ENCODE data around the gene CPS1.

Gene CPS1

GRCh38 chr2:210655229-210655975 is 99.0 kb downstream of the CPS1 start:
- Mint-ChIP-seq H3K9me3 (peaks cover 6% of the 10 kb centered on the region), H3K4me1 (no peaks in the 10 kb centered on the region), H3K27me3 (no peaks in the 10 kb centered on the region), H3K4me3 (no peak overlapping the region), H3K27ac (no peak overlapping the region), H3K36me3 (no peaks in the 10 kb centered on the region)
- ATAC-seq (ENCODE audit: low read depth) (no peak), DNase-seq (ENCODE audit: low spot score in 2 of 2) (no peak)

GRCh38 chr2:210657874-210658273 is 101.5 kb downstream of the CPS1 start:
- ATAC-seq (ENCODE audit: low read depth) (no peak), DNase-seq (ENCODE audit: low spot score in 2 of 2) (no peak)
- H3K36me3 Mint-ChIP-seq = no peaks in the 10 kb centered on the region
- no peak overlapping the region for H3K4me3 Mint-ChIP-seq
- H3K9me3 Mint-ChIP-seq = peaks cover 7% of the 10 kb centered on the region
- no peak overlapping the region for H3K27ac Mint-ChIP-seq
- H3K4me1 Mint-ChIP-seq = no peaks in the 10 kb centered on the region
- no peaks in the 10 kb centered on the region for H3K27me3 Mint-ChIP-seq

GRCh38 chr2:210660751-210661150 is 104.4 kb downstream of the CPS1 start:
- Mint-ChIP-seq H3K4me3 (no peak overlapping the region), H3K9me3 (peaks cover 7% of the 10 kb centered on the region), H3K36me3 (no peaks in the 10 kb centered on the region), H3K4me1 (no peaks in the 10 kb centered on the region), H3K27me3 (no peaks in the 10 kb centered on the region), H3K27ac (no peak overlapping the region)
- ATAC-seq (ENCODE audit: low read depth) = no peak
- no peak for DNase-seq (ENCODE audit: low spot score in 2 of 2)

- H3K4me3 Mint-ChIP-seq = no peak overlapping the region
- no peak for DNase-seq (ENCODE audit: low spot score in 2 of 2)
- no peak for ATAC-seq (ENCODE audit: low read depth)
- no peaks in the 10 kb centered on the region for H3K27me3 Mint-ChIP-seq
- no peaks in the 10 kb centered on the region for H3K4me1 Mint-ChIP-seq
- no peaks in the 10 kb centered on the region for H3K36me3 Mint-ChIP-seq
- H3K27ac Mint-ChIP-seq = no peak overlapping the region
- H3K9me3 Mint-ChIP-seq = peaks cover 7% of the 10 kb centered on the region
Observed at GRCh38 chr2:210662560-210662959, 106.2 kb downstream of the CPS1 start.

GRCh38 chr2:210663631-210664089 is 107.3 kb downstream of the CPS1 start:
- H3K27me3 Mint-ChIP-seq = no peaks in the 10 kb centered on the region
- no peak overlapping the region for H3K27ac Mint-ChIP-seq
- no peak overlapping the region for H3K4me3 Mint-ChIP-seq
- H3K9me3 Mint-ChIP-seq = peaks cover 7% of the 10 kb centered on the region
- ATAC-seq (ENCODE audit: low read depth) (no peak), DNase-seq (ENCODE audit: low spot score in 2 of 2) (no peak)
- no peaks in the 10 kb centered on the region for H3K4me1 Mint-ChIP-seq
- H3K36me3 Mint-ChIP-seq = no peaks in the 10 kb centered on the region

GRCh38 chr2:210667711-210668110 is 111.3 kb downstream of the CPS1 start:
- Mint-ChIP-seq H3K4me1 (no peaks in the 10 kb centered on the region), H3K36me3 (no peaks in the 10 kb centered on the region), H3K27me3 (no peaks in the 10 kb centered on the region), H3K27ac (no peak overlapping the region), H3K4me3 (no peak overlapping the region), H3K9me3 (no peaks in the 10 kb centered on the region)
- DNase-seq (ENCODE audit: low spot score in 2 of 2) (no peak), ATAC-seq (ENCODE audit: low read depth) (no peak)

- Mint-ChIP-seq H3K36me3 (no peaks in the 10 kb centered on the region), H3K4me1 (no peaks in the 10 kb centered on the region), H3K4me3 (no peak overlapping the region), H3K27me3 (no peaks in the 10 kb centered on the region), H3K9me3 (no peaks in the 10 kb centered on the region), H3K27ac (no peak overlapping the region)
- no peak for DNase-seq (ENCODE audit: low spot score in 2 of 2)
- ATAC-seq (ENCODE audit: low read depth) = no peak
Observed at GRCh38 chr2:210671065-210671464, 114.7 kb downstream of the CPS1 start.

GRCh38 chr2:210673117-210673516 is 116.7 kb downstream of the CPS1 start:
- Mint-ChIP-seq H3K9me3 (no peaks in the 10 kb centered on the region), H3K4me1 (no peaks in the 10 kb centered on the region), H3K4me3 (no peak overlapping the region), H3K27me3 (no peaks in the 10 kb centered on the region), H3K27ac (no peak overlapping the region), H3K36me3 (no peaks in the 10 kb centered on the region)
- DNase-seq (ENCODE audit: low spot score in 2 of 2) = no peak
- ATAC-seq (ENCODE audit: low read depth) = no peak

- no peaks in the 10 kb centered on the region for H3K36me3 Mint-ChIP-seq
- peaks cover 2% of the 10 kb centered on the region for H3K27me3 Mint-ChIP-seq
Observed at GRCh38 chr2:210676067-210676466, 119.7 kb downstream of the CPS1 start.

GRCh38 chr2:210681491-210681890 is 125.1 kb downstream of the CPS1 start:
- Mint-ChIP-seq H3K27me3 (peaks cover 2% of the 10 kb centered on the region), H3K4me1 (no peaks in the 10 kb centered on the region), H3K27ac (no peak overlapping the region), H3K36me3 (no peaks in the 10 kb centered on the region), H3K9me3 (peaks cover 2% of the 10 kb centered on the region), H3K4me3 (no peak overlapping the region)
- DNase-seq (ENCODE audit: low spot score in 2 of 2) (no peak), ATAC-seq (ENCODE audit: low read depth) (no peak)

More at GRCh38 chr2:210676067-210676466, 119.7 kb downstream of the CPS1 start:
- DNase-seq (ENCODE audit: low spot score in 2 of 2) (no peak), ATAC-seq (ENCODE audit: low read depth) (no peak)
- Mint-ChIP-seq H3K4me1 (no peaks in the 10 kb centered on the region), H3K4me3 (no peak overlapping the region), H3K9me3 (no peaks in the 10 kb centered on the region), H3K27ac (no peak overlapping the region)

GRCh38 chr2:210686401-210686800 is 130.0 kb downstream of the CPS1 start:
- ATAC-seq (ENCODE audit: low read depth) = no peak
- Mint-ChIP-seq H3K27me3 (no peaks in the 10 kb centered on the region), H3K27ac (no peak overlapping the region), H3K36me3 (no peaks in the 10 kb centered on the region), H3K4me1 (no peaks in the 10 kb centered on the region), H3K4me3 (no peak overlapping the region), H3K9me3 (peaks cover 2% of the 10 kb centered on the region)
- DNase-seq (ENCODE audit: low spot score in 2 of 2) = no peak

GRCh38 chr2:210687786-210688470 is 131.5 kb downstream of the CPS1 start:
- H3K27me3 Mint-ChIP-seq = no peaks in the 10 kb centered on the region
- H3K4me1 Mint-ChIP-seq = no peaks in the 10 kb centered on the region
- H3K36me3 Mint-ChIP-seq = no peaks in the 10 kb centered on the region
- H3K27ac Mint-ChIP-seq = no peak overlapping the region
- no peak overlapping the region for H3K4me3 Mint-ChIP-seq
- peaks cover 4% of the 10 kb centered on the region for H3K9me3 Mint-ChIP-seq
- no peak for DNase-seq (ENCODE audit: low spot score in 2 of 2)
- ATAC-seq (ENCODE audit: low read depth) = no peak

GRCh38 chr2:210707900-210708299 is 151.5 kb downstream of the CPS1 start:
- no peak overlapping the region for H3K4me3 Mint-ChIP-seq
- no peaks in the 10 kb centered on the region for H3K4me1 Mint-ChIP-seq
- H3K9me3 Mint-ChIP-seq = peaks cover 2% of the 10 kb centered on the region
- ATAC-seq (ENCODE audit: low read depth) (no peak), DNase-seq (ENCODE audit: low spot score in 2 of 2) (no peak)
- H3K36me3 Mint-ChIP-seq = no peaks in the 10 kb centered on the region
- H3K27ac Mint-ChIP-seq = no peak overlapping the region
- H3K27me3 Mint-ChIP-seq = no peaks in the 10 kb centered on the region

- H3K4me1 Mint-ChIP-seq = no peaks in the 10 kb centered on the region
- DNase-seq (ENCODE audit: low spot score in 2 of 2) (no peak), ATAC-seq (ENCODE audit: low read depth) (no peak)
- no peaks in the 10 kb centered on the region for H3K27me3 Mint-ChIP-seq
- peaks cover 2% of the 10 kb centered on the region for H3K9me3 Mint-ChIP-seq
- no peaks in the 10 kb centered on the region for H3K36me3 Mint-ChIP-seq
- H3K27ac Mint-ChIP-seq = no peak overlapping the region
- no peak overlapping the region for H3K4me3 Mint-ChIP-seq
Observed at GRCh38 chr2:210713122-210713521, 156.7 kb downstream of the CPS1 start.

All from memory B cell (primary cell).